DMS53 (cell line): Measurements from ENCODE around the gene SSU72.
"Not testable (repeated sequence)": the region's sequence is repeated elsewhere in the genome, so short reads cannot be mapped to it uniquely, and the experiment has no call there.

Experiments used
- DNase-seq: peaks from one replicate; lab custom pipeline; 2025; lab: John Stamatoyannopoulos, UW

SSU72 gene

GRCh38 chr1:1540818-1541628, 33.6 kb downstream of the SSU72 start:
- no peak for DNase-seq

GRCh38 chr1:1540090-1540817, 34.4 kb downstream of the SSU72 start, which contains the start of gene TMEM240:
TSS of gene TMEM240 (minus strand) at chr1:1540624. CDS start at chr1:1540346, 278 bp downstream.
- no peak for DNase-seq

GRCh38 chr1:1539310-1540089, 35.2 kb downstream of the SSU72 start:
- no peak for DNase-seq

- no peak for DNase-seq
Observed at GRCh38 chr1:1538989-1539309, 35.7 kb downstream of the SSU72 start.

- peak; percentile 34 for DNase-seq
Observed at GRCh38 chr1:1538334-1538733, 36.3 kb downstream of the SSU72 start.

GRCh38 chr1:1537626-1538250, 36.9 kb downstream of the SSU72 start:
- DNase-seq: no peak

- no peak for DNase-seq
Observed at GRCh38 chr1:1536938-1537546, 37.6 kb downstream of the SSU72 start.

GRCh38 chr1:1536019-1536937, 38.4 kb downstream of the SSU72 start:
- DNase-seq: peak; percentile 40

- DNase-seq: no peak
Observed at GRCh38 chr1:1535201-1536018, 39.3 kb downstream of the SSU72 start.

GRCh38 chr1:1534401-1535154, 40.1 kb downstream of the SSU72 start:
- DNase-seq: no peak

- DNase-seq: not testable (repeated sequence)
Observed at GRCh38 chr1:1533894-1534291, 40.8 kb downstream of the SSU72 start.

- not testable (repeated sequence) for DNase-seq
Observed at GRCh38 chr1:1533176-1533893, 41.3 kb downstream of the SSU72 start.

GRCh38 chr1:1531947-1532346, 42.7 kb downstream of the SSU72 start:
- DNase-seq: peak; percentile 22

GRCh38 chr1:1529936-1530335, 44.7 kb downstream of the SSU72 start:
- DNase-seq: no peak

- no peak for DNase-seq
Observed at GRCh38 chr1:1529321-1529720, 45.3 kb downstream of the SSU72 start.

GRCh38 chr1:1528301-1529267, 46.1 kb downstream of the SSU72 start:
- DNase-seq: no peak
